HEK293T (cell line): Measurements from ENCODE around the gene IGF2BP3.

ENCODE experiments used
- ARNT ChIP-seq: fragments of 450-650 bp; IDR thresholded peaks from 2 replicates; pipeline ENCODE4 v1.6.1; 2017; ENCODE audit warnings: mild to moderate bottlenecking
- BHLHE40 ChIP-seq: fragments of 450-650 bp; IDR thresholded peaks from 2 replicates; pipeline ENCODE4 v1.6.1; 2016; ENCODE audit warnings: mild to moderate bottlenecking, moderate library complexity, borderline replicate concordance
- FOXK2 ChIP-seq: fragments of 450-650 bp; IDR thresholded peaks from 2 replicates; pipeline ENCODE4 v1.6.1; 2016; ENCODE audit warnings: mild to moderate bottlenecking
- FOXM1 ChIP-seq: fragments of 450-650 bp; IDR thresholded peaks from 2 replicates; pipeline ENCODE4 v1.6.1; 2017; ENCODE audit warnings: mild to moderate bottlenecking, borderline replicate concordance
- HDGF ChIP-seq: fragments of 450-650 bp; IDR thresholded peaks from 2 replicates; pipeline ENCODE4 v1.6.1; 2017; ENCODE audit warnings: antibody characterized with exemption, borderline replicate concordance
- LEF1 ChIP-seq: fragments of 450-650 bp; IDR thresholded peaks from 2 replicates; pipeline ENCODE4 v1.6.1; 2017; ENCODE audit warnings: mild to moderate bottlenecking, borderline replicate concordance
- SUZ12 ChIP-seq: fragments of 450-650 bp; IDR thresholded peaks from 2 replicates; pipeline ENCODE4 v1.6.1; 2016; ENCODE audit warnings: mild to moderate bottlenecking
- ZNF384 ChIP-seq: fragments of 450-650 bp; IDR thresholded peaks from 2 replicates; pipeline ENCODE4 v1.6.1; 2016
- TF ChIP-seq, protein P1 (sequence below): fragments of 450-650 bp; IDR thresholded peaks from 2 replicates; pipeline ENCODE4 v1.6.1; 2016

GRCh38 chr7:23434147-23434917, 36.0 kb downstream of the IGF2BP3 start:
- TF ChIP-seq BHLHE40: no peak
- TF ChIP-seq ZNF384: no peak
- no peak for TF ChIP-seq FOXK2
- no peak for TF ChIP-seq FOXM1
- TF ChIP-seq SUZ12: no peak
- TF ChIP-seq, protein P1, sequence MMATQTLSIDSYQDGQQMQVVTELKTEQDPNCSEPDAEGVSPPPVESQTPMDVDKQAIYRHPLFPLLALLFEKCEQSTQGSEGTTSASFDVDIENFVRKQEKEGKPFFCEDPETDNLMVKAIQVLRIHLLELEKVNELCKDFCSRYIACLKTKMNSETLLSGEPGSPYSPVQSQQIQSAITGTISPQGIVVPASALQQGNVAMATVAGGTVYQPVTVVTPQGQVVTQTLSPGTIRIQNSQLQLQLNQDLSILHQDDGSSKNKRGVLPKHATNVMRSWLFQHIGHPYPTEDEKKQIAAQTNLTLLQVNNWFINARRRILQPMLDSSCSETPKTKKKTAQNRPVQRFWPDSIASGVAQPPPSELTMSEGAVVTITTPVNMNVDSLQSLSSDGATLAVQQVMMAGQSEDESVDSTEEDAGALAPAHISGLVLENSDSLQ: no peak
- no peak for TF ChIP-seq ARNT
- TF ChIP-seq LEF1: no peak
- TF ChIP-seq HDGF: no peak
